ENCODE data around the gene SH3PXD2A. TPM values are rescaled to one million over a fixed set of nuclear protein-coding genes. Genes with fewer than 3 reads are reported as not detected.
A peak's percentile ranks its signal among the peaks of the same experiment; 100 is the strongest.

Gene SH3PXD2A
- total and polyA plus RNA-seq, 2 of the 4 experiments (the other 2 are of a cell fraction) = 6.3 to 23.0 TPM

- Histone ChIP-seq H3K79me1 (ENCODE audit: low read depth in 1 of 2, low read length in 2 of 2) (peaks cover 2 to 10% of the 10 kb centered on the region in 2 experiments; a peak in 3 of 4 replicates), H3K4me1 (ENCODE audit: control insufficient read depth, insufficient read depth, low read length) (peaks cover 16% of the 10 kb centered on the region), H3K27me3 (ENCODE audit: control insufficient read depth, insufficient read depth, low read length) (no peaks in the 10 kb centered on the region), H2BK5ac (ENCODE audit: low read depth, low read length, poor library complexity, severe bottlenecking) (peak overlapping the region; percentile 74), H2BK120ac (ENCODE audit: low read depth, low read length) (peak overlapping the region; percentile 33; the same call in 1 of the 2 replicates), H2BK20ac (ENCODE audit: low read depth, low read length) (peak overlapping the region; percentile 66), H3K36me3 (ENCODE audit: control insufficient read depth, insufficient read depth, low read length) (peaks cover 2% of the 10 kb centered on the region; the same call in 1 of the 2 replicates), H3K9me3 (ENCODE audit: control insufficient read depth, insufficient read depth, low read length) (no peaks in the 10 kb centered on the region), H3K18ac (ENCODE audit: low read depth, low read length) (peak overlapping the region; percentile 22; the same call in 1 of the 2 replicates), H3K9me1 (ENCODE audit: insufficient read depth, low read length) (peaks cover 22% of the 10 kb centered on the region), H3K4me2 (ENCODE audit: low read depth, low read length) (peak overlapping the region; percentile 84), H3K27ac (ENCODE audit: insufficient read depth, low read length) (peak overlapping the region; percentile 5; the same call in 1 of the 2 replicates), H3K14ac (replicated peaks; ENCODE audit: low read depth, low read length) (peak overlapping the region; percentile 65; the same call in 1 of the 2 replicates), H4K5ac (ENCODE audit: low read depth, low read length) (peak overlapping the region; percentile 40; the same call in 1 of the 2 replicates), H4K91ac (ENCODE audit: insufficient read depth, low read depth, low read length) (0 out of 2 replicates have a peak overlapping the region, but pooled peaks have one; percentile 12), H4K20me1 (ENCODE audit: insufficient read depth, low read length) (peaks cover 11% of the 10 kb centered on the region; the same call in 1 of the 2 replicates), H2AK9ac (replicated peaks; ENCODE audit: low read depth, low read length, poor library complexity) (peak overlapping the region; percentile 79), H3K23ac (ENCODE audit: low read depth, low read length) (peak overlapping the region; percentile 60; the same call in 1 of the 2 replicates), H3K4me3 (ENCODE audit: insufficient read depth, low read depth, low read length) (no peak overlapping the region), H2BK15ac (ENCODE audit: low read depth, low read length) (peak overlapping the region; percentile 70; the same call in 1 of the 3 replicates), H2AFZ (replicated peaks; ENCODE audit: low read length, poor library complexity) (peak overlapping the region; percentile 46), H4K8ac (ENCODE audit: low read depth in 2 of 2, low read length in 2 of 2) (no peak overlapping the region), H3K56ac (ENCODE audit: extremely low read depth, insufficient read depth, low read length) (no peak overlapping the region), H3K4ac (ENCODE audit: low read depth, low read length) (peak overlapping the region; percentile 66), H2AK5ac (ENCODE audit: low read depth, low read length) (peak overlapping the region; percentile 83), H3K9ac (ENCODE audit: low read depth, low read length) (no peak overlapping the region)
- DNase-seq (peak; percentile 82), ATAC-seq (ENCODE audit: low read depth) (peak; percentile 92)
- ChIA-PET POLR2A (ENCODE audit: unreplicated experiment) (no interaction called here), CTCF (interaction anchor here (1.1 to 1.4 kb wide), 3 partner anchors 19 to 81 kb away, joined by 3 to 8 read pairs (median 4); no protein-coding TSS in a partner anchor)
- no TSS peak for BruUV-seq (replicated peaks)
- WGBS, 2 experiments (ENCODE audit: extremely low coverage in 2 of 2, insufficient read length in 1 of 2) = 43% methylated on average over 4 of the region's 10 CpGs; no CpG with 5 or more reads in 1 of the 2 experiments
- intact Hi-C loops (cut with micrococcal nuclease) (loop anchor here (2.0 kb wide), 1 partner anchor 14 kb away; no protein-coding TSS in a partner anchor), dilution Hi-C loops (cut with HindIII; ENCODE audit: low sequenced_read_pairs, unreplicated experiment) (no loop called here), in situ Hi-C loops (cut with MboI; ENCODE audit: low sequenced_read_pairs) (no loop called here)
- TF ChIP-seq SMC3 (IDR thresholded peaks at IDR 0.05; ENCODE audit: low read depth, low read length) (peak; percentile 14; the same call in 1 of the 2 replicates), RAD21 (IDR thresholded peaks at IDR 0.05; ENCODE audit: low read length) (no peak), MXI1 (IDR thresholded peaks at IDR 0.05; ENCODE audit: borderline replicate concordance, low read depth, low read length) (no peak), CTCF (conservative IDR thresholded peaks at IDR 0.05; ENCODE audit: low read depth, low read length) (no peak), USF2 (IDR thresholded peaks at IDR 0.05; ENCODE audit: low read depth, low read length) (no peak), NFE2L2 (IDR thresholded peaks at IDR 0.05; ENCODE audit: low read depth, low read length) (peak; percentile 44), POLR2A (IDR thresholded peaks at IDR 0.05; ENCODE audit: low read depth, low read length) (no peak), MAZ (IDR thresholded peaks at IDR 0.05; ENCODE audit: borderline replicate concordance, low read depth, low read length) (peak; percentile 59; the same call in 1 of the 2 replicates), RFX5 (IDR thresholded peaks at IDR 0.05; ENCODE audit: low read depth, low read length) (no peak), CEBPB (IDR thresholded peaks at IDR 0.05; ENCODE audit: low read depth, low read length) (0 out of 2 replicates have a peak, but pooled peaks have one; percentile 15), FOS (IDR thresholded peaks at IDR 0.05; ENCODE audit: low read depth, low read length) (0 out of 2 replicates have a peak, but pooled peaks have one; percentile 29), BHLHE40 (IDR thresholded peaks at IDR 0.05; ENCODE audit: low read depth, low read length) (peak; percentile 77)
- TF ChIP-seq, protein P1, sequence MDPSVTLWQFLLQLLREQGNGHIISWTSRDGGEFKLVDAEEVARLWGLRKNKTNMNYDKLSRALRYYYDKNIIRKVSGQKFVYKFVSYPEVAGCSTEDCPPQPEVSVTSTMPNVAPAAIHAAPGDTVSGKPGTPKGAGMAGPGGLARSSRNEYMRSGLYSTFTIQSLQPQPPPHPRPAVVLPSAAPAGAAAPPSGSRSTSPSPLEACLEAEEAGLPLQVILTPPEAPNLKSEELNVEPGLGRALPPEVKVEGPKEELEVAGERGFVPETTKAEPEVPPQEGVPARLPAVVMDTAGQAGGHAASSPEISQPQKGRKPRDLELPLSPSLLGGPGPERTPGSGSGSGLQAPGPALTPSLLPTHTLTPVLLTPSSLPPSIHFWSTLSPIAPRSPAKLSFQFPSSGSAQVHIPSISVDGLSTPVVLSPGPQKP (IDR thresholded peaks at IDR 0.05; ENCODE audit: borderline replicate concordance, low read depth, low read length) = no peak
Observed at GRCh38 chr10:103800789-103801540, 54.4 kb downstream of the SH3PXD2A start.
